Left renal pelvis (tissue), 4 donors: ENCODE data around the gene ERBB2. TPM values are rescaled to one million over a fixed set of nuclear protein-coding genes. Genes with fewer than 3 reads are reported as not detected.
"Not testable (repeated sequence)": the region's sequence is repeated elsewhere in the genome, so short reads cannot be mapped to it uniquely, and the experiment has no call there.

Source experiments
- DNase-seq, 4 donors: peaks; one replicate each; pipeline ENCODE4 v3.0.0-alpha.2; 2013; ENCODE audit warnings: low read depth in 4 of 4, low spot score in 3 of 4
- polyA plus RNA-seq, 4 donors: library from polyadenylated mRNA; unstranded; fragments of 120-200 nt; gene quantifications; one replicate each; pipeline ENCODE4 v1.2.1, GENCODE V29; 2013; ENCODE audit not compliant: insufficient read length in 4 of 4

Gene ERBB2
- polyA plus RNA-seq, 4 donors: 103 to 205 (median 178) TPM

- no peak for DNase-seq
These were observed 40.7 kb downstream of the ERBB2 start for GRCh38 chr17:39740357-39741111.

- DNase-seq: no peak
These were observed 42.4 kb downstream of the ERBB2 start for GRCh38 chr17:39742126-39742855.

- no peak for DNase-seq
These were observed 43.1 kb downstream of the ERBB2 start for GRCh38 chr17:39742856-39743436.

- DNase-seq: no peak
These were observed 44.4 kb downstream of the ERBB2 start for GRCh38 chr17:39744075-39744835.

GRCh38 chr17:39744836-39745215 is 45.0 kb downstream of the ERBB2 start:
- no peak for DNase-seq

- DNase-seq: no peak
These were observed 45.7 kb downstream of the ERBB2 start for GRCh38 chr17:39745335-39746144.

GRCh38 chr17:39746145-39746461 is 46.2 kb downstream of the ERBB2 start:
- no peak for DNase-seq

- DNase-seq: no peak
These were observed 47.9 kb downstream of the ERBB2 start for GRCh38 chr17:39747745-39748144.

- DNase-seq: not testable (repeated sequence)
These were observed 48.7 kb downstream of the ERBB2 start for GRCh38 chr17:39748444-39749034.

- no peak for DNase-seq
These were observed 50.5 kb downstream of the ERBB2 start for GRCh38 chr17:39750131-39751015.

GRCh38 chr17:39751016-39751543 is 51.2 kb downstream of the ERBB2 start:
- DNase-seq: no peak

GRCh38 chr17:39751637-39752036 is 51.8 kb downstream of the ERBB2 start:
- no peak for DNase-seq

GRCh38 chr17:39752241-39752881 is 52.5 kb downstream of the ERBB2 start:
- no peak for DNase-seq

- DNase-seq: no peak
These were observed 53.8 kb downstream of the ERBB2 start for GRCh38 chr17:39753514-39754160.

- peak in 1 of 4 donors; percentile 77 for DNase-seq
These were observed 54.5 kb downstream of the ERBB2 start for GRCh38 chr17:39754161-39754957.

GRCh38 chr17:39754958-39755553 is 55.2 kb downstream of the ERBB2 start:
- no peak for DNase-seq
